ENCODE measurements around the gene KIF3C.

The KIF3C gene

DNA sequence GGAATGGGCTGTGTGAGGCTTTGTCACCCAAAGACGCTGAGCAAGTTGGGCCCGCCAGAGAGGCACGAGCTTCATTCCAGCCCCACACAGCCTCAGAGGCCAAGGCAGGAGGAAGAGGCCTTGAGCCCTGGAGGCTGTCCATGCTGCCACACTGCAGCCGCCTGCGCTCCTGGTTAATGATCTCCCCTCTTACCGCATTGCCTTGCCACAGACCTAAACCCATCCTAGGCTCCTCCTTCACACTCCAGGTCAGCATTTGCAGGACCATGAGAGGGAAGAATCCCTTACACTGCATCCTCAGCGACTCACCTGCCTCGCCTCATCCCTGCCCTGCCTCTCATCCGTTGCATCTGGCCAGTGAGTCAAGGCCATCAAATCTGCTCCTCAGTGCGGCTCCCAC lies 24.6 kb downstream of the KIF3C start:
- TF ChIP-seq, protein P1, sequence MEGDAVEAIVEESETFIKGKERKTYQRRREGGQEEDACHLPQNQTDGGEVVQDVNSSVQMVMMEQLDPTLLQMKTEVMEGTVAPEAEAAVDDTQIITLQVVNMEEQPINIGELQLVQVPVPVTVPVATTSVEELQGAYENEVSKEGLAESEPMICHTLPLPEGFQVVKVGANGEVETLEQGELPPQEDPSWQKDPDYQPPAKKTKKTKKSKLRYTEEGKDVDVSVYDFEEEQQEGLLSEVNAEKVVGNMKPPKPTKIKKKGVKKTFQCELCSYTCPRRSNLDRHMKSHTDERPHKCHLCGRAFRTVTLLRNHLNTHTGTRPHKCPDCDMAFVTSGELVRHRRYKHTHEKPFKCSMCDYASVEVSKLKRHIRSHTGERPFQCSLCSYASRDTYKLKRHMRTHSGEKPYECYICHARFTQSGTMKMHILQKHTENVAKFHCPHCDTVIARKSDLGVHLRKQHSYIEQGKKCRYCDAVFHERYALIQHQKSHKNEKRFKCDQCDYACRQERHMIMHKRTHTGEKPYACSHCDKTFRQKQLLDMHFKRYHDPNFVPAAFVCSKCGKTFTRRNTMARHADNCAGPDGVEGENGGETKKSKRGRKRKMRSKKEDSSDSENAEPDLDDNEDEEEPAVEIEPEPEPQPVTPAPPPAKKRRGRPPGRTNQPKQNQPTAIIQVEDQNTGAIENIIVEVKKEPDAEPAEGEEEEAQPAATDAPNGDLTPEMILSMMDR (IDR thresholded peaks at IDR 0.05; ENCODE audit: extremely low read depth, missing control alignments), result no peak
- no peak for DNase-seq (ENCODE audit: low spot score)

DNA sequence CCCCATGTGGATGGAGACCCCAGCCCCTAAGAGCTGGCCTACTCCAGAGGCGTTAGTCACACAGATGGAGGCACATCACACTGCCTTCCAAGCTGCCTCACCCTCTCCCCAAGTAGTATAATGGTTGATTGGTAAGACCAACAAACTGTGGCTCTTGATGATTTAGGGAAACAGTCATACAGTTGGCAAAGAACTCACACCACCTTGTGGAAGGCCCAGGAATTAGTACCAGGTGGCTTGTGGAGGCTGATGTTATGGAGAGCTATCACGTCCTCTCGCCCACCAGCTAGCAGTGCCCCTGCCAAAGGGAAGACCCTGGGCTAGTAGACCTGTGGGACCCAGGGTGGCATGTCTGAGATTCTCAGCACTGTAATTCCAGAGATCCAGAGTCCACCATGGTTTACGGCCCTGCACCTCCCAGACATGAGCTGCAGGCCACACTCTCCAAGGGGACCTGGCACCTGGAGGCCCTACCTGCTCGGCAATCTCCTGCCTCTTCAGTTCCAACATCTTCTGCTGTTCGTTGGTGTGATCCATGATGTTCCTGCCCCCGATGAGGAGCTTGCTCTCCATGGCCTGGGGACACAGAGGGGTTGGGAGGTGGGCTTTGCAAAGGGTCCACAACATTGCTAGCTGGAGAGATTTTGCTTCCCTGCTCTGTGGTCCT lies 26.3 kb downstream of the KIF3C start:
- TF ChIP-seq, protein P1 (IDR thresholded peaks at IDR 0.05; ENCODE audit: extremely low read depth, missing control alignments), result no peak
- DNase-seq (ENCODE audit: low spot score), result no peak

DNA sequence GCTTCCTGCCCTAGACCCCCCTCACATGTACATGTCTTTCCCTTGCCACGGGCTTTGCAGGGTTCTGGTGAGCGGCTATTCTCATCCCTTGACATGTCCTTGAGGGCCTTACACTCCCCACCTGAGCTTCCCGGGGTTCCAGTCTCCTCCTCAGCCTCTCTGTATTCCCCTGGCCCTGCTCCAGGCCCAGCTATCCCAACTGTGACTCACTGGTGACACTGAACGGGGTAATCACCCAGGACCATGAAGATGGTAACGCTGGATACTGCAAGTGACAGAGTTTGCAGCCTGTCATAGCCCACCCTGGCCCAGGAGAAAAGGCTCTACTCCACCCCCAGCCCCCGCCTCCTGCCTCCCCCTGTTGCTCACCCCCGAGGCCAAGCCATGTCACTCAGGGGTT lies 27.3 kb downstream of the KIF3C start:
- TF ChIP-seq, protein P1 (IDR thresholded peaks at IDR 0.05; ENCODE audit: extremely low read depth, missing control alignments), result no peak
- no peak for DNase-seq (ENCODE audit: low spot score)

DNA sequence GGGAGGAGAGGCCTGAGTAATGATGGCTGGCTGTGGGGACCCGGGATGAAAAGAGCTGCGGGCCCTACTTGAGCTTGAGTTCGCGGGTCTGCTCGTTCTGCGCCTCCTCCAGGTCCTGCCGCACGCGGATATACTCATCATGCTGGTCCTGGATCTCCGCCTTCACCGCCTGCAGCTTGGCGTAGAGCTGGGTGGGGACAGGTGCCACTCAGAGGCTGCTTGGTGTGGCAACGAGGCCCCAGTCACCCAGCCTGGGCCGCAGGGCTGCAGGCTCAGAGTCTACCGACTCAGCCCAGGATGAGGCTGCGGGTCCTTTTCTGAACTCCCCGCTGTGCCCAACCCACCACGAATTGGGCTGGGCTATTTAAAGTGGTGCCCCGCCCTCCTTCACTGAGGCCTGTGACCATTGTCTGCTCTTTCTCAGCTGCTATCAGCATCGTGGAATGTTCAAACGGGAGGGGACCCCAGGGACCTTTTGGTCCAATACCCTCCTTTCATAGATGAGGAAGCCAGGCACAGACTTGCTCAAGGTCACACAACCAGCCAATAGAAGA lies 28.0 kb downstream of the KIF3C start:
- DNase-seq (ENCODE audit: low spot score), result no peak

DNA sequence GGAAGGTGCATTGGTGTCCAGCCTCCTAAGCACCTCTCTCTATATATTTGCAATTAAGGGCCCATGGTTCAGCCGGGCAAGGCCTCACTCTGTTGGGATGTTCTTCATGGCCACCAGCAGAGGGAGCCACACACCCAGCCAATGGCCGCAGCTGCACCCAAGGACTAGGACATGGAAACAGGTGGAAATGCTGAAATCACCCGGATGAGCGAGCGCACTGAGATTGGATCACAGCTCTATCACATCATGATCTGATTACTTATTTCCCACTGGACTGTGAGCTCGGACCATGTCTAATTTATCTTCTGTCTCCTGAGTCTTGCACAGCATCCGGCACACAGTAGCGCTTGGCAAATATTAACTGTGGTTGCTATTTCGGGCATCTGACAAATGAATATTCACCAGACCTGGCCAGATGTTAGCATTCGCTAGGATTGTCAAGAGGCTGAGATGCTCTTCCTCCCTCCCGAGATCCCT lies 31.2 kb downstream of the KIF3C start:
- TF ChIP-seq, protein P1 (IDR thresholded peaks at IDR 0.05; ENCODE audit: extremely low read depth, missing control alignments), result peak; percentile 82
- DNase-seq (ENCODE audit: low spot score), result peak; percentile 77

More for the DNA sequence above, 28.0 kb downstream of the KIF3C start:
- TF ChIP-seq, protein P1 (IDR thresholded peaks at IDR 0.05; ENCODE audit: extremely low read depth, missing control alignments), result no peak

DNA sequence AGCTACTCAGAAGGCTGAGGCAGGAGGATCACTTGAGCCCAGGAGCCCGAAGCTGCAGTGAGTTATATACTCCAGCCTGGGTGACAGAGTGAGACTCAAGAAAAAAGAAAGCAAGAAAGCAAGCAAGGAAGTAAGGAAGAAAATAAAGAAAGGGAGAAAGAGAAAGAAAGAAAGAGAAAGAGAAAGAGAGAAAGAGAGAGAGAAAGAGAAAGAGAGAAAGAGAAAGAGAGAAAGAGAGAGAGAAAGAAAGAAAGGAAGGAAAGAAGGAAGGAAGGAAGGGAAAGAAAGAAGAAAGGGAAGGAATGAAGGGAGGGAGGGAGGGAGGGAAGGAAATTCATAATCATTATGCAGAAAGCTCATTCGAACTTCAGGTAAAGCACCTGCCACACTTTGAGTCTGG lies 33.9 kb downstream of the KIF3C start:
- TF ChIP-seq, protein P1 (IDR thresholded peaks at IDR 0.05; ENCODE audit: extremely low read depth, missing control alignments), result no peak
- DNase-seq (ENCODE audit: low spot score), result no peak

DNA sequence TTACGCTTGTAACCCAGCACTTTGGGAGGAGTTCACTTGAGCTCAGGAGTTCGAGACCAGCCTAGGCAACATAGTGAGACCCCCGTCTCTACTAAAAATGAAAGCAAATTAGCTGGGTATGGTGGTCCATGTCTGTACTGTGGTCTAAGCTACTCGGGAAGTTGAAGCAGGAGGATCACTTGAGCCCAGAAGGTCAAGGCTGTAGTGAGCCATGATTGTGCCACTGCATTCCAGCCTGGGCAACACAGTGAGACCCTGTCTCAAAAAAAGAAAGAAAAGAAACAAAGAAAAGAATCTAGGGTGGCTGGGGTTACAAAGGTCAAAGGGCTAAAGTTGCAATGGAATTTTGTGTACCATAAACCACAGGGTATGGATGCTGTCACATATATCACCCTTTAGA lies 41.3 kb downstream of the KIF3C start:
- no peak for DNase-seq (ENCODE audit: low spot score)
- TF ChIP-seq, protein P1 (IDR thresholded peaks at IDR 0.05; ENCODE audit: extremely low read depth, missing control alignments), result no peak

Data from GM20000 (cell line).